ENCODE results near the gene ZRANB1. TPM values are rescaled to one million over a fixed set of nuclear protein-coding genes. Genes with fewer than 3 reads are reported as not detected.

ZRANB1 gene
- total and polyA plus RNA-seq, 10 of the 15 experiments (the other 5 are each of a cell fraction or from before 2014, with no cell fraction given), result 1.7 to 11.8 (median 6.2) TPM

- 60% methylated on average over 40 of the region's 40 CpGs for WGBS (ENCODE audit: insufficient coverage, insufficient replicate concordance, low lambda C conversion rate, missing lambda C conversion rate)
- no peaks in the 10 kb centered on the region for H3K9me3 ChIP-seq (replicated peaks; ENCODE audit: control insufficient read depth, insufficient read depth, low read length)
- BruUV-seq (replicated peaks), result no TSS peak
- CTCF ChIA-PET, result no interaction called here
- ATAC-seq (no peak), FAIRE-seq (no peak), DNase-seq (ENCODE audit: low read depth, low spot score) (no peak)
- SMC1A ChIA-PET (ENCODE audit: uncharacterized antibody, unreplicated experiment), result no interaction called here
- intact Hi-C loops (cut with micrococcal nuclease; ENCODE audit: unreplicated experiment) (no loop called here), in situ Hi-C loops (cut with MboI) (no loop called here)
- H3K4me3 ChIP-seq, result no peak overlapping the region
- H4K20me1 ChIP-seq (ENCODE audit: control insufficient read depth, insufficient read depth), result no peaks in the 10 kb centered on the region
- no peaks in the 10 kb centered on the region for H3K4me1 ChIP-seq (ENCODE audit: control insufficient read depth, insufficient read depth, low read length)
- H3K27ac ChIP-seq (ENCODE audit: control insufficient read depth, insufficient read depth), result no peak overlapping the region
- H3K79me2 ChIP-seq (ENCODE audit: control insufficient read depth, insufficient read depth, low read length), result no peaks in the 10 kb centered on the region
- no peak overlapping the region for H2AFZ ChIP-seq (ENCODE audit: control insufficient read depth, low read depth, low read length)
- POLR2A ChIA-PET, result no interaction called here
- H3K4me2 ChIP-seq (ENCODE audit: control insufficient read depth, insufficient read depth), result no peak overlapping the region
- RAD21 ChIA-PET (ENCODE audit: unreplicated experiment), result no interaction called here
- peaks cover 2 to 4% of the 10 kb centered on the region in 2 experiments; a peak in 3 of 4 replicates for H3K27me3 ChIP-seq (replicated peaks in 1 of 2; ENCODE audit: control insufficient read depth in 2 of 2, insufficient read depth in 2 of 2, low read length in 1 of 2)
- no peak overlapping the region for H3K9ac ChIP-seq (ENCODE audit: control insufficient read depth, insufficient read depth, low read length)
- no peaks in the 10 kb centered on the region for H3K36me3 ChIP-seq (ENCODE audit: control insufficient read depth in 2 of 2, insufficient read depth in 2 of 2, low read length in 1 of 2)
- TF ChIP-seq HDAC6 (IDR thresholded peaks at IDR 0.05; ENCODE audit: unreplicated experiment) (no peak), ATF2 (IDR thresholded peaks at IDR 0.05; ENCODE audit: low read length) (no peak), EED (IDR thresholded peaks at IDR 0.05; ENCODE audit: low read depth) (no peak), ELK1 (IDR thresholded peaks at IDR 0.05; ENCODE audit: low read depth, low read length) (no peak), KDM1A (IDR thresholded peaks at IDR 0.05; ENCODE audit: borderline replicate concordance) (no peak), FOXK2 (IDR thresholded peaks at IDR 0.05) (no peak), LARP7 (IDR thresholded peaks at IDR 0.05) (no peak), NR2C2 (IDR thresholded peaks at IDR 0.05; ENCODE audit: borderline replicate concordance, control insufficient read depth, insufficient read length, low read depth) (no peak), ZNF217 (IDR thresholded peaks at IDR 0.05) (no peak), SREBF1 (IDR thresholded peaks at IDR 0.05; ENCODE audit: low read length) (no peak), ZNF24 (IDR thresholded peaks at IDR 0.05) (no peak), RUNX3 (IDR thresholded peaks at IDR 0.05; ENCODE audit: low read length) (no peak)
These were observed 85.2 kb downstream of the ZRANB1 start for GRCh38 chr10:125026974-125027735.
